C1 segment of cervical spinal cord (tissue), 14 donors: ENCODE data around the gene MT1B.
"Not testable (repeated sequence)": the region's sequence is repeated elsewhere in the genome, so short reads cannot be mapped to it uniquely, and the experiment has no call there.

ENCODE experiments used
- DNase-seq, 14 donors: peaks; one replicate each; lab custom pipeline; 2025; lab: John Stamatoyannopoulos, UW

MT1B gene

DNA sequence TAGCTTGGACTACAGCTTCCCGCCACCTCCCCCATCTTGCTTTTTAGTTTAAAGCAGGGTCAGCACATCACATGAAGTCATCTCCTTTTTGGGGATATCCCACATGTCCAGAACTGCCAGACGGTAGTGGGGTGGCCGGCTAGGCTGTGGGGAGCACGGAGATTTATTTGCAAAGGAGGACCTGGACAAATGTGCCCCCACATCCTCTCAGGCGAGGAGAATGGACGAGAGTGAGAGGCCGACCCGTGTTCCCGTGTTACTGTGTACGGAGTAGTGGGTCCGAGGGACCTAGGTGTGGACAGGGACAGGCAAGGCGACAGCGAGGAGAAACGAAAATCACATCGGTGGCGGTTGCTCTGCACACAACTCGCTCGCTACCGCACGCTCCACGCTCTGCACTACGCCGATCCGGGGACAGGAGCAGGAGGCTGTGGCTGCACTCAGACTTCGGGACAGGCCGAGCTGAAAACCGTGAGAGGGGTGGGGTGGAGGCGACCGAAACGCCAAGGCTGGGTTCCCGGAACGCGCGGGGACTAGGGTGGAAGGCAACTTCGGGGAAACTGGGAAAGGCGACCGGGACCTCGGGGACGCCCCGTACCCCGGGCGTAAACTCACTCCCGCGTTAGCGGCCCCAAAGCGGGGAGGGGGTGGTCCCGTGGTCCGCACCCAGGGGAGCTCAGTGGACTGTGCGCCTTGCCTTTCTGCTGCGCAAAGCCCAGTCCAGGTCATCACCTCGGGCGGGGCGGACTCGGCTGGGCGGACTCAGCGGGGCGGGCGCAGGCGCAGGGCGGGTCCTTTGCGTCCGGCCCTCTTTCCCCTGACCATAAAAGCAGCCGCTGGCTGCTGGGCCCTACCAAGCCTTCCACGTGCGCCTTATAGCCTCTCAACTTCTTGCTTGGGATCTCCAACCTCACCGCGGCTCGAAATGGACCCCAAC is 13.6 kb upstream of the MT1B start, which contains the start of gene MT1A:
TSS of gene MT1A (plus strand) at position 853 of the 937 bp plus-strand sequence. CDS start at position 926, 73 bp downstream.
- DNase-seq: peak in 5 of 14 donors; percentile 28 to 73 (median 33)

DNA sequence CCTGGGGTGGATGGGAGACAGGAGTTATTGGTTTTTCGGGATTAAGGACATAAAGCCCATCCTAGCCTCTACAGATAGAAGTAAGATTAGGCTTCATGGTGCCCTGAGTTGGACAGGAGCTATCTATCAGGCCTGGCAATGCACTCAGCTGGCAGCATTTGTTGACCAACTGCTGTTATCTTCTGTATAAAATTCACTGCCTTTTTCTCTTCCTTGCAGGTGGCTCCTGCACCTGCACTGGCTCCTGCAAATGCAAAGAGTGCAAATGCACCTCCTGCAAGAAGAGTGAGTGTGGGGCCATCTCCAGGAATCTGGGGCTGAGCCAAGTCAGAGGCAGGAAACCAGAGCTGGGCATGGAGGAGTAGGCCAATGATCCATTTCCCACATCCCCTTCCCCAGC is 12.6 kb upstream of the MT1B start:
- no peak for DNase-seq

DNA sequence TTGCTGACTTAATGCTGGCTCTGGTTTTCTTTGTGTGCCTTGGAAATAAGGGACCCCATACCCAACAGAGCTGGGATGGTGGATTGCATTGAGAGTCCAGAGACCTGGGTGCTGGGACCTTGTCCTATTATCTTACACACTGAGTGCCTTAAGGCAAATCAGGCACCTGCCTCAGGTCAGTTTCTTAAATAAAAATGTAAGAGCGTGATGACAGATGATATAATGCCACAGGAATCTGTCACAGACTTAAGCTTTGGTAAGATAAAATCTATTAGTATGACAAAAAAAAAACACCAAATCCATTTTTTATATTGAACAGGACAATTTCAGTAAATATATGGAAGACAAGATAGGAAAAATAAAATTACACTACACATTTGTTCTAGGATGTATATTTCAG is 11.6 kb upstream of the MT1B start:
- DNase-seq: no peak

DNA sequence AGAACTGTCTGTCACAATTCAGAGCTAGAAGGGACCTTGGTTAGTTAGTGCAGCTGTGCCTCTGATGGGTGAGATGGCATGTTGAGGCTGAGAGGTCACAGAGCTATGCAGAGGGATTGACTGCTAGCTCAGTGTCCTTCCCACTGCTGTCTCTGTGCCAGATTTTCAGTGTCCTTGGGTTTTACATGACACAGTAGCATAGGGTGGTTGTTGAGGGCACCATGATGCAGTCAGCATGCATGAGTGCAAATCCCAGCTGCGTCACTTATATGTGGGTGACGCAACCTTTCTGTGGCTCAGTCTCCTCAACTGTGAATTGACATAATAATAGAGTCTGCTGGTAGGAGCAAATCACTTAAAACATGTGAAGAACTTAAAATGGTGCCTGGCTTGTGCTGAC is 10.5 kb upstream of the MT1B start:
- DNase-seq: no peak

DNA sequence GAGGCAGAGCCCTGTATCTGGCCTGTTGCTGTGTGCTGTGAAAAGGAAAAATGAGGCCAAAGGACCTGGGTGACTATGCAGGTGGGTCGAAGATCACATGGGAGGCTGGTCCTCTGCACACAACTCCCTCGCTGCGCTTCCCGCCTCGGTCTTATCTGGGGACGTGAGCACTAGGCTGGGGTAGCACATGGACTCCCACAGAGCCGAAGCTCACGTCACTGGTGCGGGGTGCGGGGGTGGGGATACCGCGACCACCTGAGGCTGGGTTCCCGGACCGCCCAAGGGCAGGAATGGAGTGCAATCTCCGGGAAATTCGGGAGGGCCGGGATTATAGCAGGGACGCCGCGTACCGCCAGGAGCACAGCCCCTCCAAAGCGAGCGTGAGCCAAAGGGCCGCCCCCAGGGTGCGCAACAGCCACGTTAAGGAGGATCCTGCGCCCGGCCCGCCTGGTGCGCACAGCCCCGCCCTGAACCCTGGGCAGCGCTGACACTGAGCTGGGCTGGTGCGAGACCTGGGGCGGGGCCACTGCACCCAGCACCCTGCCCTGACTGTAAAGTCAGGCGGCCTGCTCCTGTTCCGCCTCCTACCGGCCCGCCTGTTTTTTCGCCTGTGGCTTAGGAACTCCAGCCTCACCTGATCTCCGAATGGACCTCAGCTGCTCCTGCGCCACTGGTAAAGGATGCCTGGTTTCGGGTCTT is 8.5 kb upstream of the MT1B start:
- peak in 3 of 14 donors; percentile 10 to 46 (median 12) for DNase-seq

DNA sequence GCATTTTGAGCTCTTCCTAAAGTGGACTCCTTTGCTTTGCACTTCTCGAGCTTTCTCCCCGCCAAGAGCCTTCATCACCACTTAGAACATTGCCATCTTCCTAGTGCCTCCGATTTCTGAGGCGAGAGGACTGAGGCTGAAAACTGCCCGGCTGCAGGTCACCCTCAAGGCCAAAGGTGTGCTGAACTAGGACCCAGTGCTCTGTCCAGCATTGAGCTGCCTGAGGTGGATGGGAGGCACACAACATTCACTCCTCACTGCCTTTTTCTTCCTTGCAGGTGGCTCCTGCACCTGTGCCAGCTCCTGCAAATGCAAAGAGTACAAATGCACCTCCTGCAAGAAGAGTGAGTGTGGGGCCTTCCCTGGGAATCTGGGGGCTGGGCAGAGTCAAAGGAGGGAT is 7.9 kb upstream of the MT1B start:
- DNase-seq: no peak

DNA sequence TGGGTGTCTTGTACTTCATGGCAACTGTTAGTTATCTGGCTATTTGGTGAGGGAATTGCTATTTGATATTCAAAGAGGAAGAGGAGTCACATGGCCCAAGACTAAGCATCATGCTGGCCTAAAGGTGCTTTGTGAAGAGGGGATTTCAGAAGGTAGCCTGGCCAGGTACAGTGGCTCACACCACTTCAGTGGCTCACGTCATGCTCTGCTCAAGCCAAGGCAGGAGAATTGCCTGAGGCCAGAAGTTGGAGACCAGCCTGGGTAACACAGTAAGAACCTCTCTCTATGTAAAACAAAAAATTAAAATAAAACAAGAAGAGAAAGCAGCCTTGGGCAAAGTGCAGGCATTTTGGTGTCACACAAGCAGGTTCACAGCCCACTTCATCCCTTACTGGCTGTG is 6.4 kb upstream of the MT1B start:
- no peak for DNase-seq

DNA sequence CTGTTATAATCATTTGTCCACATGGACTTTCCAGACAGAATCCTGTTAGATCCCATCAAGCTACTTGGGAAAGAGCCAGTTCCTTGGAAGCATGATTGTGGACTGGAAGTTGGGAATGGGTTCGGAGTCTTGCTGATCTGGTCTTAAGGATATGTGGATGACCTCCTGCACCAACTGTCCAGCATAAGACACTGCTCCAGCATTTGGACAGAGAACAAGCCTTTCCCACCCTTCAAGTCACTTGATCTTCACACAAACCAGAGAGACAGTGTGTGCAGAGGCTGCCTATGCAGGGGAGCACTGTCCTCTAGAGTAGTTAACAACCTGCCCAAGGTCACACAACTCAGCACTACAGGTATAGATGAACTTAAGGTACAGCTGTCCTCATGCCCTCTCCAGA is 5.8 kb upstream of the MT1B start:
- no peak for DNase-seq

DNA sequence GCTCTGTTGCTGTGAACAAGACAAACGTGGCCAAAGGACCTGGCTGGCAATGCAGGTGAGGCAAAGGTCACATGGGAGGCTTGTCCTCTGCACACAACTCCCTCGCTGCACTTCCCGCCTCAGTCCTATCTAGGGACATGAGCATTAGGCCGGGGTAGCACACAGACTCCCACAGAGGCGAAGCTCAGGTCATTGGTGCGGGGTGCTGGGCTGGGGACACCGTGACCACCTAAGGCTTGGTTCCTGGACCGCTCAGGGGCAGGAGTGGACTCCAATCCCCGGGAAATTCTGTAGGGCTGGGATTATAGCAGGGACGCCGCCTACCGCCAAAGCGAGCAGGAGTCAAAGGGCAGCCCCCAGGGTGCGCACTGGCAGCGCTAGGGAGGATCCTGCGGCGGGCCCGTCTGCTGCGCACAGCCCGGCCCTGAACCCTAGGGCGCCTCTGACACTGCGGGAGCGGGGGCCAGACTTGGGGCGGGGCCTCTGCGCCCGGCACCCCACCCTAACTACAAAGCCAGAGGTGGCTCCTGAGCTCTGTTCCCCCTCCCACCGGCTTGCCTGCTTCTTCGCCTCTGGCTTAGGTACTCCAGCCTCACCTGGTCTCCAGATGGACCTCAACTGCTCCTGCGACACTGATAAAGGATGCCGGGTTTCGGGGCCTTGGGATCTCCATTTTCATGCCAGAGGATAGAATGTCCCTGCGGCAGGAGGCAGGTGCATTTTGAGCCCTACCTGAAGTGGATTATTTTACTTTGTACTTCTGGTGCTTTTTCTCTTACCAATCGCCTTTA is 3.9 kb upstream of the MT1B start:
- DNase-seq: no peak

DNA sequence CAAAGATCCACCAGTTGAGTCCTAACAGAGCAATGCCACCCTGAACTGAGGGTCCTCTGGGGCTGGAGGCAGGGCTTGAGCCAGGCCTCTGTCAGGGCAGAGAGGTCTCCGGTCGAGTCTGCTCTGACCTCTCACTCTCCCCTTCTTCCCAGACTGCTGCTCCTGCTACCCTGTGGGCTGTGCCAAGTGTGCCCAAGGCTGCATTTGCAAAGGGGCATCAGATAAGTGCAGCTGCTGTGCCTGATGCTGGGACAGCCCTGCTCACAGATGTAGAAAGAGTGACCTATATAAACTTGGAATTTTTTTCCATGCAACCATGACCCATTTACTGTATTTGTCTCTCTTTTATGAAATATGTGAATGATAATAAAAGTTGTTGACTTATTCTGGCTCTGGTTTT is 2.4 kb upstream of the MT1B start:
- DNase-seq: no peak

DNA sequence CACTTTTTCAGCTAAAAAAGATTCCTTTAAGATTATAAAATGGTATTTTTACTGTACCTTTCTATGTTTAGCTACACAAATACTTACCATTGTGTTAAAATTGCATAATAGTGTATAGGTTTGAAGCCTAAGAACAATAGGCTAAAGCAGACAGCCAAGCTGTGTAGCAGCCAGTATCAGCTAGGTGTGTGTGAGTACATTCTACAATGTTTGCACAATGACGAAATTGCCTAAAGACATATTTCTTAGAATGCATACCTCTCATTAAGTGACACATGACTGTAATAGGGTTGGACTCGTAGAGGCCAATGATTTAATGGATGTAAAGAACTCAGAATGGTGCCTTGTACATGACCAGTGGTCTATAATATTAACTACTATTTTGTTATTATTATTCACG is 1.9 kb upstream of the MT1B start:
- no peak for DNase-seq

DNA sequence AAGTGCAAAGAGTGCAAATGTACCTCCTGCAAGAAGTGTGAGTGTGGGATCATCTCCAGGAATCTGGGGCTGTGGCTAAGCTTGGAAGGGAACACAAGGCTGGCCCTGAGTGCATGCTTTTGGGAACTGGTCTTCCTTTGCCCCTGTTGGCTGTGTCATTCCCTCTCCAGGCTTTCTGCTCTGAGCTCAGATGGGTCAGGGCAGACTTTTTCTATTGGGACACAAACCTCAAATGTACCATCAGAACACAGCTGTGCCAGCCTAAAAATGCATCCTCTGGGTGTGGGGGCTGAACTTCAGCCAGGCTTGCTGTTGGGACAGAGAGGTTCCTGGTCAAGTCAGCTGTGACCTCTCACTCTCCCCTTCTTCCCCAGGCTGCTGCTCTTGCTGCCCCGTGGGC is 914 bp downstream of the MT1B start:
- DNase-seq: no peak

DNA sequence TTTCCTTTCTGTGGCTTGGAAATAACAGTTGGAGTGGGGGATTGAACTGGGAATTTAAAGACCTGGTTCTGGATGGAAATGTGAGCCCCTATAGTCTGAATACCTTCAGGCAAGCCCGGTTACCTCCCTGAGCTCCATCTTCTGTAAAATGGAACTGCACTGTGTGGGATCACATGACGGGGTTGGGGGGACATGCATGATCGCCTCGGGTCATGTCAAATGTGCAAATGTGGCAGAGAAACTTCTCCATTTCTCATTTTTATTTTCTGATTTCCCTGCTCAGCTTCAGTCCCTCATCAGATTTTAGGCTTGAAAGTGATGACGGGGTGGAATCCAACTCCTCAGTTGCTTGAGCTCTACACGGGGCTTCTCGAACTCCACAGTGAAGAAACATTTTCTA is 1.5 kb downstream of the MT1B start:
- DNase-seq: no peak

DNA sequence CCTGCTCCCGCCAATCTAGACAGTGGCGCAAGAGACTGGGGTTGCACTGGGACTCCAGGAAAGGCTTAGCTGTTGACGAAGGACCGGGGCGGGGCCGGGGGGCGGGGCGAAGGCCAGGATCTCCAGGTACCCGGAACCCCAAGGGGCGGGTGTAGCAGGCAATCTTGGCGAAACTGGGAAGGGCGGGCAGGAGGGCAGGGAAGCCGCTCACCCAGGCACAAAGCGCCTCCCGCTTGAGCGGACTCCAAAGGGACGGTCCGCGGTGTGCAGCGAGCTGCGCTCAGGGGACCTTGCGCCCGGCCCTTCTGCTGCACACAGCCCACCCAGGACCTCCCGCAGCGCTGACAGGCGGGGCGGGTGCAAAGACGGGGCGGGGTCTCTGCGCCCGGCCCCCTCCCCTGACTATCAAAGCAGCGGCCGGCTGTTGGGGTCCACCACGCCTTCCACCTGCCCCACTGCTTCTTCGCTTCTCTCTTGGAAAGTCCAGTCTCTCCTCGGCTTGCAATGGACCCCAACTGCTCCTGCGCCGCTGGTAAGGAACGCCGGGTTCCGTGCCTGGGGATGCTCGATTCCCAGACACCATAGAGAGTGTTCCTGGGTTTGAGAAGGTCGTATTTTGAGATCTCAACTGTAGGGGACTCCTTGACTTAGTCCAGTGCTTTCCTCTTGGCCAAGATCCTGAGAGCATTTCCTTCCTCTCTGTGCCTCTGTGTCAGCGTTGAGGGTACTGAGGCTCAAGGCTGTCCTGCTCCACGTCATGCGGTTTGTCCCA is 6.1 kb downstream of the MT1B start, which contains the start of gene MT1F:
TSS of gene MT1F (plus strand) at position 405 of the 772 bp plus-strand sequence. CDS start at position 505, 100 bp downstream.
- peak in 10 of 14 donors; percentile 15 to 90 (median 36) for DNase-seq

DNA sequence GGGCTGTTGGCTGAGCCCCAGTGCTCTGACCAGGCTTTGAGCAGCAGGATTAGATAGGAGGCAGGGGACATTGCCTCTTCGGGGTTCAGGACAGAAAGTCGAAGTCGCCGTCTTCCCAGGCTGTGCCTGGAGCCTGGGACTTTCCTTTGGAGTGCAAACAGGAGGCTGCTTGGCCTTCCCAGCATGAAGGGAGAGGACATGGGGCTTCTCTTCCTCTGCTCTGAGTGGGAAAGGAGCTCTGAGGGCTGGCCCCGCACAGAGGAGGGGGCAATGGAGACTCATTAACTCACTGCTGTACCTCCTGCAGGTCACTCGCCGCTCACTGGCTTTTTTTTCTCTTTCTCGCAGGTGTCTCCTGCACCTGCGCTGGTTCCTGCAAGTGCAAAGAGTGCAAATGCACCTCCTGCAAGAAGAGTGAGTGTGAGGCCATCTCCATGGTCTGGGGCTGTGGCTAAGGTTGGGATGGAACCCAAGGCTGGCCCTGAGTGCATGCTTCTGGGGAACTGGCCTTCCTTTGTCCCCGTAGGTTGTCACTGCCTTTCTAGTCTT is 6.7 kb downstream of the MT1B start:
- DNase-seq: no peak

DNA sequence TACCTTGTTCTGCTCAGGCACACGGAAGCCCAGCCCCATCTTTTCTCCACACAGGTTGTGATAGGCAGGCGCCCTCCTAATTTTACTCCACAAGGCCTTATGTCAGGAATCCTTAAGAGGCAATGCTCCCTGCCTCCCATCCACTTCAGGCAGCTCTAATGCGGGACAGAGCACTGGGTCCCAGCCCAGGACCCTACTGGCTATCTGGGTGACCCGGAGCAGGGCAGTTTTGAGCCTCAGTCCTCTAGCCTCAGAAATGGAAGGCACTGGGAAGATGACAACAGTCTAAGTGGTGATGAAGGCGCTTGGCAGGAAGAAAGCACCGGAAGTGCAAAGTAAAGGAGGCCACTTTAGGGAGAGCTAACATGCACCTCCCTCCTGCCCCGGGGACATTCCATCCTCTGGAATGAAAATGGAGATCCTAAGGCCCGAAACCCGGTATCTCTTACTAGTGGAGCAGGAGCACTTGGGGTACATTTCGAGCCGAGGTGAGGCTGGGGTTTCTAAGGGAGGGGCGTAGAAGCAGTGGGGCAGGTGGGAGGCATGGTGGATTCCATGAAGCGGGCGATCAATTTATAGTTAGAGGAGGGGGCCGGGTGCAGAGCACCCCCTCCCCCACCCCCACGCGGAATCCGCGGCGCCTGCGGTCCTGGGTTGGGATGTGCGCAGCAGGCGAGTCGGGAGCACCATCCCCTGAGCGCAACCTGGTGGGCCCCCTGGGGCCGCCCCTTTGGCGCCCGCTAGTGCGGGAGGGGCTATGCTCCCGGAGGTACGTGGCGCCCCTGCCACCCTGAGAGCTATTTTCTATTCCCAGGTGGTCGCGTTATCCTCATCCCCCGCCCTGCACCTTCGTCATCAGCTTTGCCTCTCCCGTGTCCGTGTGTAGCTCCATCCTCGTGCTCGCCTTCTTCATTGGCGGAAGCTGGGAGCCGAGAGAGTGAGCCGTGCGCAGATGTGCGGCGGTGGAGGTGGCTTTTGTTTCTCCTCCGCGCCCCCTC is 11.0 kb downstream of the MT1B start:
- DNase-seq: no peak

DNA sequence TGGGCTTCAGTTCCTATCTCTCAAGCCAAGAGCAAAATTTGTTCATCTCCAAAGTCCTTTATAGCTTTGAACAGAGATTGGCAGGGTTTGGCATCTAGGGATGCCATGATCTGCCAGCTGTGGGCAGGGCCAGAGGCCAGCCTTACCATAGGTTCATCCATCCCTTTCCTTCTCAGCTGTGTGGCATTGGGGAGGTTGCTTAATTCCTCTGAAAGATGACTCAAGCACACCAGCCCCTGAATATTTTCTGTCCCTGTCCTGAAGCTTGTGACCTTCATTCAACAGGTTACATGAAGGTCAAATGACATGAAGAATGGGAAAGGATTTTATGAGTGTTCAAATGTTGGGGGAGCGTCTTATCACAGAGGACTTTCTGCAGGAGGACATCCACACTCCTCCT is 12.8 kb downstream of the MT1B start:
- no peak for DNase-seq

DNA sequence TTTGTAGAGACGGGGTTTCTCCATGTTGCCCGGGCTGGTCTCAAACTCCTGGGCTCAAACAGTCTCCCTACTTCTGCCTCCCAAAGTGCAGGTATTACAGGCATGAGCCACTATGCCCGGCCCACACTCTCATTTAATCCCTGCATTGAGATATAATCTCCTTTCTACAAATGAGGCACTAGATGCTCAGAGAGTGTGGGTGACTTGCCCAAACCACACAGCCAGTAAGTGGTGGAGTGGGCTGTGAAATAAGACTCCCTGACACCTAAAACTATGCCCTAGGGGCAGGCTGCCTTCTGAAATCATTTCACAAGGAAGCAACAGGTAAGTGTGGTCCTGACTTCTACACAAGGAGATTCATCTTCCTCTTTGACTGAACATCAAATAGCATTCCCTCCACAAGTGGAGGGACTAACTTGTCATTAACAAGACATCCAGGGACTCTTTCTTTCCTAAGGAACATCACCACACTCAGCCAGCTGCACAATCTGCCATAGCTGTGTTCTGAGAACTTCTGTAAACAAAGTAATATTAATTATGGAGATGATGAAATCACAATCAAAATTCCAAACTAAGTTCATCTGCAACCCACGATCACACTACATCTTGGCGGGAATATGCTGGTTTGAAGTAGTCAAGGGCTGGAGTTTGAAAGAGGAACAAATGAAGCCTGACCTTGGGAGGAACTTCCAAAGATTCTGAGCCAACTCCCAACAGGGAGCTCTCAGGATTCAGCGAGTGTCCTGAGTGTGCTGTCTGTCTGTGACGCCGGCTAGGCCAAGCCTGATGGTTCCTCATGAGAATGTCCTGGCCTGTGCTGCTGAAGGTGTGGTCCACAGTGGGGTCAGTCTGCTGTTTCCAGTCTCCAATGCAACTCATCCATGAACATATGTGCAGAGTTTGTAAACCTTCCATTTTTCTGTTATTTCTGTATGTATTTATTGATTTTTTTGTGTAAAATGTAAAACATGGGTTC is 13.9 kb downstream of the MT1B start:
- DNase-seq: not testable (repeated sequence)
